ENCODE data around the gene B4GALNT4.
"Not testable (repeated sequence)": the region's sequence is repeated elsewhere in the genome, so short reads cannot be mapped to it uniquely, and the experiment has no call there.

B4GALNT4 gene

GRCh38 chr11:369336-370018 is at the start of gene B4GALNT4:
B4GALNT4 (plus strand) TSS chr11:369499; CDS start chr11:369804, 305 bp downstream.
- DNase-seq = peak; percentile 32

DNA sequence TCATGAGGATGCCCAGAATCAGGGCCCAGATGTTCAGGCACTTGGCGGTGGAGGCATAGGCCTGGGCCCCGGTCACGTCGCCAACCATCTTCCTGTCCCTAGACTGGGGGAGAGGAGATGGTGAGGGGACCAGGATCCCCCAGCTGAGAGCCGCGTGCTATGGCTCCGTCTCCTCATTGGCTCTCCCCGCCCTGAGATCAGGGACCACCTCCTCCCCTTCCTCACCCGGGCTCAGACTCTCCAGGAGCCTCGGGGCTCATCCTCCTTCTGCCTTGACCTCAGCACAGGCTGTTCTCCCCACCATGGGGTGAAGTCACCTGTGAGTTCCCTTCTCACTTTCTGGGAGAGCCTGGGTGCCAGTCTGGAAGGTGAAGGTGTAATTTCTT is 49.4 kb upstream of the B4GALNT4 start:
- DNase-seq = not testable (repeated sequence)

GRCh38 chr11:324156-324555 is 45.1 kb upstream of the B4GALNT4 start:
- DNase-seq = no peak

- not testable (repeated sequence) for DNase-seq
These were observed 44.4 kb upstream of the B4GALNT4 start for GRCh38 chr11:324593-325517.

DNA sequence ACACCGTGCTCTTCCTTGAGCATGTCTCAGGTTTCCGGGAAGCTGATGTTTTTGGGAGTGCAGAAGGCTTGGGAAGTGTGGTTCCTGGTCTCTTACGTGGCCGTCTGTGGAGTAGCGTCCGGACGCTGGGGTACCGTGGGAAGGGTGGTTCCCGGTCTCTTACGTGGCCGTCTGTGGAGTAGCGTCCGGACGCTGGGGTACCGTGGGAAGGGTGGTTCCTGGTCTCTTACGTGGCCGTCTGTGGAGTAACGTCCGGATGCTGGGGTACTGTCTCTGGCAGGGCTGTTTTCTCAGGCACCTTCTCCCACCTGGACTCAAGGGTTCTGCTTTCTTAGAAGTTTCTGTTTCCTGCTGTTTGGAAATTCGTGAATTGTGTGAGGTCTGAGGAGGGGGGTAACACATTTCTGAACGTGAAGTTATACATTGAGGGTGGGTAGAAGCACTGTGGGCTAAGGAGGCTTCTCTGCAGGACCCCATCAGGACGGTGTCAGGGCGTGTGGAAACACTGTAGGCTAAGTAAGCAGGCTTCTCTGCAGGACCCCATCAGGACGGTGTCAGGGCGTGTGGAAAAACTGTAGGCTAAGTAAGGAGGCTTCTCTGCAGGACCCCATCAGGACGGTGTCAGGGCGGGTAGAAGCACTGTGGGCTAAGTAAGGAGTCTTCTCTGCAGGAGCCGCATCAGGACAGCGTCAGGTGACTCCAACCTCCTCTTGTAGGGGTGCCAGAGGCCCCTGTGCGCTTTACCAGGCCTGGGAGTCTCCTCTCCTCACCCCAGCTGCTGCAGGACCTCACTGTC is 43.3 kb upstream of the B4GALNT4 start:
- DNase-seq = no peak

DNA sequence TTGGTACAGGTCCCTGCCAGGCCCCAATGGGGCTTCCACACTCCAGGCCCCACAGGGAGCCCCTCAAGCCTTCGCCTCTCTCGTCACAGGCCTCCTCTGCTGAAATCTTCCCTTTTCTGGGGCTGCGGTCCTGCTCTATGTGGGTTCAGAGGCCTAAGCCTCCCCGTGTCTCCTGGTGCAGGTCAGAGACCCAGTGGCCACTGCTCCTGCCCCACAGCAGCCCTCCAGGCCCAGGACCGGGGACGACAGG is 42.8 kb upstream of the B4GALNT4 start:
- no peak for DNase-seq

- no peak for DNase-seq
These were observed 42.3 kb upstream of the B4GALNT4 start for GRCh38 chr11:326842-327580.

GRCh38 chr11:327581-327923 is 41.7 kb upstream of the B4GALNT4 start:
- no peak for DNase-seq

- DNase-seq = no peak
These were observed 41.3 kb upstream of the B4GALNT4 start for GRCh38 chr11:328012-328411.

GRCh38 chr11:328516-329100 is 40.7 kb upstream of the B4GALNT4 start:
- not testable (repeated sequence) for DNase-seq

GRCh38 chr11:329886-330253 is 39.4 kb upstream of the B4GALNT4 start:
- DNase-seq = no peak

GRCh38 chr11:330307-330693 is 39.0 kb upstream of the B4GALNT4 start:
- no peak for DNase-seq

- DNase-seq = no peak
These were observed 38.5 kb upstream of the B4GALNT4 start for GRCh38 chr11:330694-331357.

DNA sequence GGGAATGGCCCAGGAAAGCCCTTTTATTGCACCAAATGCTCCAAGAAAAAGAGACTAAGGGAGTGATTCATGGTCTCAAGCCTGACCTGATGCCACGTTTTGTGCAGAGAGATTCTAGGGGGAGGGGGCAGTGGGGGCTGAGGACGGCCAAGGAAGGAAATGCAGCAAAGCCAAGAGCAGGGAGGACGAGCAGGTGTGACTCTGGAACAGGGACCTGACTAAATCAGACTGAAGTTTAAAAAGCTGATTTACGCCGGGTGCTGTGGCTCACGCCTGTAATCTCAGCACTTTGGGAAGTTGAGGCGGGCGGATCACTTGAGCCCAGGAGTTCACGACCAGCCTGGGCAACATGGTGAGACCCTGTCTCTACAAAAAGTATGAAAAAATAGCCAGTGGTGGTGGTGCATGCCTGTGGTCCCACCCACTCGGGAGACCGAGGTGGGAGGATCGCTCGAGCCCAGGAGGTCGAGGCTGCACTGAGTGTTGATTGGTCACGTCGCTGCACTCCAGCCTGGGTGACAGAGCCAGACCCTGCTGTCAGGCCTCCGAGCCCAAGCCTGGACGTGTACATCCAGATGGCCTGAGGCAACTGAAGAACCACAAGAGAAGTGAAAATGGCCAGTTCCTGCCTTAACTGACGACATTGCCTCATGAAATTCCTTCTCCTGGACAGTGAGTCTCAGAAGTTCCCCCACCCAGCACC is 37.8 kb upstream of the B4GALNT4 start:
- DNase-seq = no peak

- DNase-seq = no peak
These were observed 36.4 kb upstream of the B4GALNT4 start for GRCh38 chr11:332651-333480.

DNA sequence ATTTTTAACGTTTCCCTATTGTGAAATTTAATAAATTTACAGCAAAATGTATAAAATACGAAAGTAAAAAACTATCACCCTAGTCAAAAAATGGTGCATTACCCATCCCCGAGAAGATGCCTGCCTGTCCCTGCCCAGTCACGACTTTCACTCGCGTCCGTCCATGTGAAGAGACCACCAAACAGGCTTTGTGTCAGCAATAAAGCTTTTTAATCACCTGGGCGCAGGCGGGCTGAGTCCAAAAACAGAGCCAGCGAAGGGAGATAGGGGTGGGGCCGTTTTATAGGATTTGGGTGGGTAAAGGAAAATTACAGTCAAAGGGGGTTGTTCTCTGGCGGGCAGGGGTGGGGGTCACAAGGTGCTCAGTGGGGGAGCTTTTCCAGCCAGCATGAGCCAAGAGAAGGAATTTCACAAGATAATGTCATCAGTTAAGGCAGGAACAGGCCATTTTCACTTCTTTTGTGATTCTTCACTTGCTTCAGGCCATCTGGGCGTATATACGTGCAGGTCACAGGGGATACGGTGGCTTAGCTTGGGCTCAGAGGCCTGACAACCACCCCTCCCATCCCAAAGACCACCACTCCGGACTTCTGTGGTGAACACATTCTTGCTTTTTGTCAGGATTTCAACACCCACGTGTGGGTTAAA is 35.6 kb upstream of the B4GALNT4 start:
- not testable (repeated sequence) for DNase-seq

DNA sequence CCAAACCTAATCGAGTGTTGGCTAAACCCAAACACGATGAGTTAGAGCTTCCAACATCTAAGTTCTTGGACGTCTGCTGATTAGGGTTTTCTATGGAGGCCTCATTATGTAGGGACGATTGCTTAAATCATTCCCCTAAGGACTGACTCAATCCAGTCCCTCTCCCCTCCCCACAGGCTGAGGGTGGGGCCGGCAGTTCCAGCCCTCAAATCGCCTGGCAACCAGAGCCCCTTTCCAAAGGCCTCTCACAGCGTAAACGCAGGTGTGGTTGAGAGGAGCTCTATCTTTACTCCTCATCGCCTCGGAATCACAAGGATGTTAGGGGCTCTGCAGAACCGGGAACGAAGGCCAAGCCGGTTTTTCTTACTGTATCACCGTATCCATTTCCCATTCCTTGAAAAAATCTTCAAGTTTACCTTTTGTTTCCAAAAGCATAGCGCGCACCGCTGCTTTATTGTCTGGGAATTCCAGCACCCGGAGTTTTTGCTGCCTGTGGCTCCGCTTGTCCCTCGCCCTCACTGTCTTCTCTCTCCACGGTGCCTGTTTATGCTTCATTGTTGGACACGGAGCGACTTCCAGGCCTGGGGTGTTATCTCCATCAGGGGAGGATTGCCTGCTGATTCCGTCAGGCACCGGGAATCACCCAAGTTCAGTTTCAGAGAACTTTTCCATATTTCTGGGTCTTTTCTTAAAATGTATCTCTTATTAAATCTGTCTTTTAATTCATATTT is 34.9 kb upstream of the B4GALNT4 start:
- no peak for DNase-seq

GRCh38 chr11:335779-336658 is 33.3 kb upstream of the B4GALNT4 start:
- DNase-seq = no peak
